ENCODE results near the gene ZNF106. TPM values are rescaled to one million over a fixed set of nuclear protein-coding genes. Genes with fewer than 3 reads are reported as not detected.

ZNF106 gene
- total RNA-seq, 6 experiments from 2014 or later = 17.5 to 24.5 (median 20.0) TPM

GRCh38 chr15:42456971-42457370, 34.0 kb downstream of the ZNF106 start:
- H3K27ac ChIP-seq = peak overlapping the region; percentile 22 to 41 (median 39)
- WGBS (ENCODE audit: insufficient coverage, low coverage, low lambda C conversion rate, missing lambda C conversion rate) = 62% methylated on average over 3 of the region's 3 CpGs
- TF ChIP-seq, protein P1, sequence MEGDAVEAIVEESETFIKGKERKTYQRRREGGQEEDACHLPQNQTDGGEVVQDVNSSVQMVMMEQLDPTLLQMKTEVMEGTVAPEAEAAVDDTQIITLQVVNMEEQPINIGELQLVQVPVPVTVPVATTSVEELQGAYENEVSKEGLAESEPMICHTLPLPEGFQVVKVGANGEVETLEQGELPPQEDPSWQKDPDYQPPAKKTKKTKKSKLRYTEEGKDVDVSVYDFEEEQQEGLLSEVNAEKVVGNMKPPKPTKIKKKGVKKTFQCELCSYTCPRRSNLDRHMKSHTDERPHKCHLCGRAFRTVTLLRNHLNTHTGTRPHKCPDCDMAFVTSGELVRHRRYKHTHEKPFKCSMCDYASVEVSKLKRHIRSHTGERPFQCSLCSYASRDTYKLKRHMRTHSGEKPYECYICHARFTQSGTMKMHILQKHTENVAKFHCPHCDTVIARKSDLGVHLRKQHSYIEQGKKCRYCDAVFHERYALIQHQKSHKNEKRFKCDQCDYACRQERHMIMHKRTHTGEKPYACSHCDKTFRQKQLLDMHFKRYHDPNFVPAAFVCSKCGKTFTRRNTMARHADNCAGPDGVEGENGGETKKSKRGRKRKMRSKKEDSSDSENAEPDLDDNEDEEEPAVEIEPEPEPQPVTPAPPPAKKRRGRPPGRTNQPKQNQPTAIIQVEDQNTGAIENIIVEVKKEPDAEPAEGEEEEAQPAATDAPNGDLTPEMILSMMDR (IDR thresholded peaks at IDR 0.05) = no peak
- TF ChIP-seq POLR2A (IDR thresholded peaks at IDR 0.05) = no peak
- H3K27me3 ChIP-seq = no peaks in the 10 kb centered on the region
- no peaks in the 10 kb centered on the region for H3K4me1 ChIP-seq
- no peaks in the 10 kb centered on the region for H3K9me3 ChIP-seq
- no peak overlapping the region for H3K4me3 ChIP-seq
- intact Hi-C loops (cut with DNase I) = no loop called here
- no peak for DNase-seq
- peaks cover 0 to 5% (median 0%) of the 10 kb centered on the region in 4 donors for H3K36me3 ChIP-seq
- no peak for ATAC-seq

DNA sequence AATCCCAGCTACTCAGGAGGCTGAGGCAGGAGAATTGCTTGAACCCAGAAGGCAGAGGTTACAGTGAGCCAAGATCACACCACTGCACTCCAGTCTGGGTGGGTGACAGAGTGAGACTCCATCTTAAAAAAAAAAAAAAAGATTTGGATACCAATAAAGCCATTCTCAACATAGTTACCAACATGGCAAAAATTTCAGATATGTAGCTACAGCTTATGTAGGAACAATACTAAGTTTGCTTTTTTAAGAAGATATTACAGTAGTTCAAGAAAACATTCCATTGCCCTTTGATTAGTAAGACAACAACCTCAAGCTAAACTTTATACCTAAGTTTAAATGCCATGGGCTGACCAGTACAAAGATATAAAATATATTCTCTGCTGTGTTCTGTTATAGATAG, 34.4 kb downstream of the ZNF106 start:
- Histone ChIP-seq H3K4me1 (no peaks in the 10 kb centered on the region), H3K4me3 (no peak overlapping the region), H3K9me3 (no peaks in the 10 kb centered on the region), H3K36me3 (peaks cover 0 to 8% (median 1%) of the 10 kb centered on the region in 4 donors), H3K27me3 (no peaks in the 10 kb centered on the region), H3K27ac (no peak overlapping the region)
- no peak for DNase-seq
- intact Hi-C loops (cut with DNase I) = no loop called here
- ATAC-seq = no peak
- TF ChIP-seq, protein P1 (IDR thresholded peaks at IDR 0.05) = no peak
- no peak for TF ChIP-seq POLR2A (IDR thresholded peaks at IDR 0.05)

- Histone ChIP-seq H3K36me3 (peaks cover 0 to 30% (median 7%) of the 10 kb centered on the region in 4 donors), H3K4me3 (no peak overlapping the region), H3K27me3 (no peaks in the 10 kb centered on the region), H3K4me1 (no peaks in the 10 kb centered on the region), H3K9me3 (no peaks in the 10 kb centered on the region), H3K27ac (no peak overlapping the region)
- ATAC-seq (no peak), DNase-seq (no peak)
- 98% methylated on average over 3 of the region's 3 CpGs for WGBS (ENCODE audit: insufficient coverage, low coverage, low lambda C conversion rate, missing lambda C conversion rate)
- intact Hi-C loops (cut with DNase I) = no loop called here
- TF ChIP-seq, protein P1 (IDR thresholded peaks at IDR 0.05) = no peak
- TF ChIP-seq POLR2A (IDR thresholded peaks at IDR 0.05) = no peak
Measured at GRCh38 chr15:42453826-42454225, 37.1 kb downstream of the ZNF106 start.

GRCh38 chr15:42450425-42450790, 40.5 kb downstream of the ZNF106 start:
- H3K27ac ChIP-seq = no peak overlapping the region
- H3K4me1 ChIP-seq = no peaks in the 10 kb centered on the region
- peaks cover 0 to 60% (median 9%) of the 10 kb centered on the region in 4 donors for H3K36me3 ChIP-seq
- no peaks in the 10 kb centered on the region for H3K9me3 ChIP-seq
- no peak for DNase-seq
- H3K4me3 ChIP-seq = no peak overlapping the region
- 93% methylated on average over 4 of the region's 4 CpGs for WGBS (ENCODE audit: insufficient coverage, low coverage, low lambda C conversion rate, missing lambda C conversion rate)
- intact Hi-C loops (cut with DNase I) = no loop called here
- no peak for ATAC-seq
- TF ChIP-seq, protein P1 (IDR thresholded peaks at IDR 0.05) = no peak
- TF ChIP-seq POLR2A (IDR thresholded peaks at IDR 0.05) = no peak
- H3K27me3 ChIP-seq = no peaks in the 10 kb centered on the region

All from right lobe of liver (tissue), 6 donors.